OCI-LY3 (cell line): ENCODE measurements around the gene DIPK1B.

Experiments
- H2AFZ ChIP-seq: fragments of 200-600, 300-600 bp; shearing (Covaris generic); 2 replicates; pipeline ENCODE4 v1.6.0; 2014; ENCODE audit warnings: antibody characterized with exemption, low read depth, low read length
- H3K27ac ChIP-seq: fragments of 200-600, 300-600 bp; sonication (generic); 2 replicates; pipeline ENCODE4 v1.5.1; 2014; ENCODE audit warnings: mild to moderate bottlenecking, low read length, moderate library complexity, mixed read lengths
- H3K27me3 ChIP-seq: fragments of 200-600, 300-600 bp; sonication (generic); 2 replicates; pipeline ENCODE4 v1.6.1; 2014; ENCODE audit warnings: low read depth, low read length, mixed read lengths
- H3K36me3 ChIP-seq: fragments of 200-600, 300-600 bp; sonication (generic); replicated peaks from 2 replicates; pipeline ENCODE3; 2014; ENCODE audit warnings: low read depth, low read length, mixed read lengths
- H3K4me1 ChIP-seq: fragments of 300-600, 200-600 bp; sonication (generic); 2 replicates; pipeline ENCODE4 v1.6.1; 2014; ENCODE audit warnings: low read length, mixed read lengths
- H3K4me2 ChIP-seq: fragments of 200-600, 300-600 bp; sonication (generic); 2 replicates; pipeline ENCODE4 v1.6.1; 2014; ENCODE audit warnings: low read length, mixed read lengths
- H3K4me3 ChIP-seq: fragments of 300-600, 200-600 bp; sonication (generic); 2 replicates; pipeline ENCODE4 v1.5.1; 2014; ENCODE audit warnings: antibody characterized with exemption, mild to moderate bottlenecking, low read length, moderate library complexity
- H3K79me2 ChIP-seq: fragments of 300-600, 200-600 bp; shearing (Covaris generic); 2 replicates; pipeline ENCODE4 v1.6.1; 2014; ENCODE audit warnings: mild to moderate bottlenecking, low read length, mixed read lengths
- H3K9ac ChIP-seq: fragments of 300-600, 200-600 bp; shearing (Covaris generic); 2 replicates; pipeline ENCODE4 v1.6.0; 2014; ENCODE audit warnings: mild to moderate bottlenecking, low read length, moderate library complexity
- H3K9me3 ChIP-seq: fragments of 200-600, 300-600 bp; shearing (Covaris generic); 2 replicates; pipeline ENCODE4 v1.6.1; 2014; ENCODE audit warnings: low read length, mixed read lengths; ENCODE audit not compliant: insufficient read depth
- H4K20me1 ChIP-seq: fragments of 200-600, 300-600 bp; sonication (generic); 2 replicates; pipeline ENCODE4 v1.6.1; 2016; ENCODE audit warnings: low read length, mixed read lengths; ENCODE audit not compliant: insufficient read depth
- CTCF ChIP-seq: fragments of 200-600, 300-600 bp; sonication (generic); IDR thresholded peaks from 2 replicates; pipeline ENCODE4 v1.5.1; 2014; ENCODE audit warnings: antibody characterized with exemption, low read length, low read depth
- EZH2phosphoT487 ChIP-seq: fragments of 200-600 bp; shearing (Covaris generic); IDR thresholded peaks from 2 replicates; pipeline ENCODE4 v1.6.1; 2018; ENCODE audit warnings: antibody characterized with exemption, mixed run types, low read depth

The DIPK1B gene

GRCh38 chr9:136693490-136694162 lies 18.7 kb upstream of the DIPK1B start:
- Histone ChIP-seq H3K4me2 (no peak overlapping the region), H3K4me3 (no peak overlapping the region)

DNA sequence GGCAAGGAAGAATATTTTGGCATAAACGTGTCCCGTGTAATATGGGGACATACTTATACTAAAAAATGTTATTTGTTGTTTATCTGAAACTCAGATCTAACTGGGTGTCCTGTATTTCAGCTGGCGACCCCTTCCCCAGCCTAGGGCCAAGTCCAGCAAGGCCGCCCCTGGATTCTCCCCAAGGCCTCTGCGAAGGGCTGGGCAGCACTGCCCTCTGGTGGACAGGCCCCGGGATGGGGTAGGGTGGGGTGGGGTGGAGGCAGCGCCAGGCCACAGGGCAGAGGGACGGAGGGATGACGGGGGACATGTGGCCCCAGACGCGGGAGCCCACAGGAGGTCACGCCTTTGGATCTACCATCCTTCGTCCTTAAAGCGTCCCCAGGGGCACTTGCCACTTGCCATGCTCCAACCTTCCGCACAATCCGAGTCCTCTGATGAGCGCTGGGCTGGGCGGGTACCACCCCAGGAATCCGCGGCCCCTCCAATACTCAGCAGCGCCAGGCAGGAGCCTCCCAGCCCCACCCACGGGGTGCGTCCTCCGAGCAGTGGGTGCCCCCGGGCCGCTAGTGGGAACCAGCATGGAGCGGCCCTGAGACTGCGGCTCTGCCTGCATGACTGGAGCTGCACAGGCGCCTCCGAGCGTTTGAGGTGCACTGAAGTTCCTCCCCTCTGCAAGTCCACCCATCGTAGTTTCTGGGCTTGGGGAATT lies 18.1 kb upstream of the DIPK1B start:
- H4K20me1 ChIP-seq: no peaks in the 10 kb centered on the region
- no peak overlapping the region for H3K4me3 ChIP-seq
- H3K79me2 ChIP-seq: no peaks in the 10 kb centered on the region
- no peak overlapping the region for H3K4me2 ChIP-seq
- peaks cover 30% of the 10 kb centered on the region for H3K27me3 ChIP-seq
- no peak for TF ChIP-seq EZH2phosphoT487
- peak; percentile 58 for TF ChIP-seq CTCF
- H2AFZ ChIP-seq: no peak overlapping the region
- H3K4me1 ChIP-seq: peaks cover 41% of the 10 kb centered on the region
- no peaks in the 10 kb centered on the region for H3K9me3 ChIP-seq
- no peak overlapping the region for H3K27ac ChIP-seq
- no peaks in the 10 kb centered on the region for H3K36me3 ChIP-seq
- no peak overlapping the region for H3K9ac ChIP-seq

More at GRCh38 chr9:136693490-136694162, 18.7 kb upstream of the DIPK1B start:
- H2AFZ ChIP-seq: no peak overlapping the region
- H4K20me1 ChIP-seq: no peaks in the 10 kb centered on the region
- H3K9me3 ChIP-seq: no peaks in the 10 kb centered on the region
- no peak for TF ChIP-seq CTCF
- no peak for TF ChIP-seq EZH2phosphoT487
- no peak overlapping the region for H3K9ac ChIP-seq
- no peaks in the 10 kb centered on the region for H3K36me3 ChIP-seq
- H3K27me3 ChIP-seq: peaks cover 28% of the 10 kb centered on the region
- no peaks in the 10 kb centered on the region for H3K79me2 ChIP-seq
- peaks cover 47% of the 10 kb centered on the region for H3K4me1 ChIP-seq
- H3K27ac ChIP-seq: no peak overlapping the region

DNA sequence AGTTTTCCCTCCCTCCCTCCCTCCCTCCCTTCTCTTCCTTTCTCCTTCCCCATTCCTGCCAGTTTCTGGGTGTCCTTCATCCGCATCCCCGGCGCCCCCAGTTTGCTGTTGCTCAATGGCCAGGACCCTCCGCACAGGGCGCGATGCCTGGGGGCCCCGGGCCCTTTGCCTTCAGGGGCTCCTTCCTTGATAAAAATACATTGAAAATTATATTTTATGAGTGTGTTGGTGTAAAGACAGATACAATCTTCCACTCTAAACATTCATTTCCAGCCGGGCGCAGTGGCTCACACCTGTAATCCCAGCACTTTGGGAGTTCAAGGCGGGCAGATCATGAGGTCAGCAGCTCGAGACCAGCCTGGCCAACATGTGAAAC lies 17.5 kb upstream of the DIPK1B start:
- Histone ChIP-seq H3K27ac (no peak overlapping the region), H3K4me3 (no peak overlapping the region), H3K79me2 (no peaks in the 10 kb centered on the region), H3K4me1 (peaks cover 40% of the 10 kb centered on the region), H4K20me1 (no peaks in the 10 kb centered on the region), H2AFZ (no peak overlapping the region), H3K27me3 (peaks cover 30% of the 10 kb centered on the region), H3K9ac (no peak overlapping the region), H3K9me3 (no peaks in the 10 kb centered on the region), H3K4me2 (no peak overlapping the region), H3K36me3 (no peaks in the 10 kb centered on the region)
- TF ChIP-seq EZH2phosphoT487: no peak
- no peak for TF ChIP-seq CTCF

GRCh38 chr9:136695435-136695895 lies 16.9 kb upstream of the DIPK1B start:
- peaks cover 34% of the 10 kb centered on the region for H3K27me3 ChIP-seq
- H3K4me1 ChIP-seq: peaks cover 43% of the 10 kb centered on the region
- no peaks in the 10 kb centered on the region for H3K79me2 ChIP-seq
- H3K4me3 ChIP-seq: peak overlapping the region; percentile 13; the same call in 1 of the 2 replicates
- TF ChIP-seq CTCF (no peak), EZH2phosphoT487 (no peak)
- H4K20me1 ChIP-seq: no peaks in the 10 kb centered on the region
- no peak overlapping the region for H3K9ac ChIP-seq
- no peak overlapping the region for H3K27ac ChIP-seq
- no peak overlapping the region for H2AFZ ChIP-seq
- H3K4me2 ChIP-seq: peak overlapping the region; percentile 54
- H3K9me3 ChIP-seq: no peaks in the 10 kb centered on the region
- H3K36me3 ChIP-seq: no peaks in the 10 kb centered on the region
